Calu3 (cell line): ENCODE results near the gene CCDC107. TPM values are rescaled to one million over a fixed set of nuclear protein-coding genes. Genes with fewer than 3 reads are reported as not detected.
A peak's percentile ranks its signal among the peaks of the same experiment; 100 is the strongest.

Source experiments
- BruUV-seq: library from RNA; stranded (reverse); fragments of 400-500 nt; replicated peaks from 2 replicates; lab custom pipeline; 2021; lab: Mats Ljungman, UMichigan
- CTCF ChIA-PET: fragments of 300-600 bp; sonication (Branson Sonifier 250); formaldehyde crosslinking; loops from one replicate; lab custom pipeline; 2022; ENCODE audit warnings: antibody characterized with exemption; lab: Charles Lee
- DNase-seq: peaks from one replicate; pipeline ENCODE4 v3.0.0; 2022
- H3K27ac Mint-ChIP-seq: one replicate; pipeline ENCODE4 v1.8.0; 2022; ENCODE audit warnings: mixed read lengths; ENCODE audit not compliant: unreplicated experiment
- H3K27me3 Mint-ChIP-seq: one replicate; pipeline ENCODE4 v1.8.0; 2022; ENCODE audit warnings: mixed read lengths; ENCODE audit not compliant: unreplicated experiment
- H3K36me3 Mint-ChIP-seq: one replicate; pipeline ENCODE4 v1.8.0; 2022; ENCODE audit warnings: mild to moderate bottlenecking, moderate library complexity, mixed read lengths; ENCODE audit not compliant: insufficient read depth, unreplicated experiment
- H3K4me1 Mint-ChIP-seq: one replicate; pipeline ENCODE4 v1.8.0; 2022; ENCODE audit warnings: mild to moderate bottlenecking, low read depth, mixed read lengths; ENCODE audit not compliant: unreplicated experiment
- H3K4me3 Mint-ChIP-seq: one replicate; pipeline ENCODE4 v1.8.0; 2022; ENCODE audit warnings: mild to moderate bottlenecking, low read depth, moderate library complexity, mixed read lengths; ENCODE audit not compliant: unreplicated experiment
- H3K9me3 Mint-ChIP-seq: one replicate; pipeline ENCODE4 v1.8.0; 2022; ENCODE audit warnings: low read depth, mixed read lengths; ENCODE audit not compliant: unreplicated experiment
- CTCF ChIP-seq: fragments of 200-600 bp; IDR thresholded peaks from one replicate; pipeline ENCODE4 v1.8.0; 2022; ENCODE audit warnings: antibody characterized with exemption; ENCODE audit not compliant: unreplicated experiment
- intact Hi-C: fragments of 100-400 bp; cut with micrococcal nuclease; formaldehyde crosslinking; loops from one replicate; pipeline ENCODE4 v1.10.0; 2022; ENCODE audit not compliant: unreplicated experiment
- total RNA-seq: library from RNA; stranded (reverse); gene quantifications from 2 replicates; pipeline ENCODE4 v1.2.3, GENCODE V29; 2022

Gene CCDC107
- total RNA-seq, 1 experiment from 2014 or later, result 7.9 TPM

- TF ChIP-seq CTCF, result no peak
- Mint-ChIP-seq H3K4me3 (peak overlapping the region; percentile 87), H3K27me3 (no peaks in the 10 kb centered on the region), H3K4me1 (peaks cover 8% of the 10 kb centered on the region), H3K27ac (peak overlapping the region; percentile 81), H3K36me3 (peaks cover 39% of the 10 kb centered on the region), H3K9me3 (no peaks in the 10 kb centered on the region)
- intact Hi-C loops, result no loop called here
- CTCF ChIA-PET, result interaction anchor here (0.6 to 1.1 kb wide), 2 partner anchors 23 to 26 kb away, joined by 3 read pairs; partner anchors contain the start of gene ARHGEF39
- no TSS peak for BruUV-seq
- DNase-seq, result peak; percentile 39
Measured at GRCh38 chr9:35690614-35691333, 32.7 kb downstream of the CCDC107 start.

- no peaks in the 10 kb centered on the region for H3K27me3 Mint-ChIP-seq
- peaks cover 8% of the 10 kb centered on the region for H3K4me1 Mint-ChIP-seq
- H3K36me3 Mint-ChIP-seq, result peaks cover 39% of the 10 kb centered on the region
- H3K9me3 Mint-ChIP-seq, result no peaks in the 10 kb centered on the region
- BruUV-seq, result no TSS peak
- CTCF ChIA-PET, result no interaction called here
- no peak for TF ChIP-seq CTCF
- H3K4me3 Mint-ChIP-seq, result peak overlapping the region; percentile 87
- DNase-seq, result no peak
- H3K27ac Mint-ChIP-seq, result peak overlapping the region; percentile 9
- intact Hi-C loops, result no loop called here
Measured at GRCh38 chr9:35691334-35691650, 33.2 kb downstream of the CCDC107 start.

- no peak for DNase-seq
- BruUV-seq, result no TSS peak
- Mint-ChIP-seq H3K4me3 (peak overlapping the region; percentile 87), H3K9me3 (no peaks in the 10 kb centered on the region), H3K36me3 (peaks cover 43% of the 10 kb centered on the region), H3K27me3 (no peaks in the 10 kb centered on the region), H3K4me1 (peaks cover 8% of the 10 kb centered on the region), H3K27ac (peak overlapping the region; percentile 9)
- CTCF ChIA-PET, result no interaction called here
- intact Hi-C loops, result no loop called here
- no peak for TF ChIP-seq CTCF
Measured at GRCh38 chr9:35691757-35692301, 33.7 kb downstream of the CCDC107 start.

GRCh38 chr9:35695943-35696401, 37.9 kb downstream of the CCDC107 start:
- intact Hi-C loops, result loop anchor here (5.0 kb wide), 1 partner anchor 34 kb away; no protein-coding TSS in a partner anchor
- CTCF ChIA-PET, result interaction anchor here (0.6 to 1.6 kb wide), 10 partner anchors 10 to 117 kb away, joined by 3 to 12 read pairs (median 5); partner anchors contain the start of genes ARHGEF39, CCDC107 and RMRP
- Mint-ChIP-seq H3K9me3 (no peaks in the 10 kb centered on the region), H3K27me3 (no peaks in the 10 kb centered on the region), H3K4me3 (no peak overlapping the region), H3K27ac (no peak overlapping the region), H3K36me3 (peaks cover 12% of the 10 kb centered on the region), H3K4me1 (no peaks in the 10 kb centered on the region)
- DNase-seq, result no peak
- BruUV-seq, result no TSS peak
- TF ChIP-seq CTCF, result no peak
